NCI-H82 (cell line): ENCODE measurements around the gene PIP5K1C.

Experiments
- DNase-seq: peaks from one replicate; lab custom pipeline; 2025; lab: John Stamatoyannopoulos, UW

PIP5K1C gene

GRCh38 chr19:3700242-3701032, at the start of gene PIP5K1C:
Gene PIP5K1C, minus strand, starts transcription at chr19:3700468. Its CDS starts 78 bp downstream, at chr19:3700390.
- peak; percentile 85 for DNase-seq

GRCh38 chr19:3748965-3749364, 48.7 kb upstream of the PIP5K1C start:
- peak; percentile 15 for DNase-seq

DNA sequence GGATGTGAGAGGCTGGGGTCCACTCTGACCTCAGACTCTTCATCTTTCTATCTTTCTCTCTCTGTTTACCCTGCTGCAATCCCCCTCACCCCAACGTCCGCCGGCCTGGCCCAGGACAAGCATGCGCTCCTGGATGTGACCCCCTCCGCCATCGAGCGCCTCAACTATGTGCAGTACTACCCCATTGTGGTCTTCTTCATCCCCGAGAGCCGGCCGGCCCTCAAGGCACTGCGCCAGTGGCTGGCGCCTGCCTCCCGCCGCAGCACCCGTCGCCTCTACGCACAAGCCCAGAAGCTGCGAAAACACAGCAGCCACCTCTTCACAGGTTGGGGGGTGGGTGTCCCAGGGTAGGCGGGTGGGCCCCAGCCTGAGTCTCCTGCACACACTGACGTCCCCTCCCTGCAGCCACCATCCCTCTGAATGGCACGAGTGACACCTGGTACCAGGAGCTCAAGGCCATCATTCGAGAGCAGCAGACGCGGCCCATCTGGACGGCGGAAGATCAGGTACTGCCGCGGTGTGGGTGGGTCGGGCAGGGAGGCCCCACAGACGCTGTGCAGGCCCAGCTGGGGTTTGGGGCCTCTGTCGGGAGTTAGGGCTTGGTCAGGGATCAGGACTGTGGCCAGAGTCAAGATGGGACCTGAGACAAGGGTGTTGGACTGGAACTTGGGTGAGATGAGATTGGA, 46.2 kb upstream of the PIP5K1C start:
- peak; percentile 19 for DNase-seq

DNA sequence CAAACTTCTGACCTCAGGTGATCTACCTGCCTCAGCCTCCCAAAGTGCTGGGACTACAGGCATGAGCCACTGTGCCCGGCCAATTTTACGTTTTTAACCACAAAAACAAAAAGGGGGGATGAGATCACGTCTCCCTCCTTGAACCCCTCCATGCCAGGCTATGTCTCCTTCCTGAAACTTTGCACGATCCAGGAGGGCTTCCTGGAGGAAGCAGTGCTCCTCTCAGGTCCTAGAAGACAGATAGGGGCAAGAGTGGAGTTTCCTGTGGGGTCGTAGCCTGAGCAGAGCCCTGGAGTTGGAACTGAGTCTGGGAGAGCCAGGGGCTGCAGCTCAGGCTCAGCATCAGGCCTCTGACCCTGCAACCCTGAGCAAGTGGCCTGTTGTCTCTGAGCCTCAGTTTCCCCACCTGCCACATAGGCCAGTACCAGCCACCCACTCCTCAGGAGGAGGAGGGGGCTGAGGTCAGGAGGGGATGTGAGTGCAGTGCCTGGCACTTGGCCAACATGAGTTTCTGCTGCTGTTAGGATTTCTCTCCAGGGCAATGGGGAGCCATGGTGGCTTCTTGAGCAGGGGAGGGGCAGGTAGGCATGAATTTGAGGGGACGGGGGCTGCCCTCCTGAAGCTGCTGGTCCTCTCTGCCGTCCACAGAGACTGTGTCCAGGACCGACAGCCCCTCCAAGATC, 45.2 kb upstream of the PIP5K1C start:
- no peak for DNase-seq

DNA sequence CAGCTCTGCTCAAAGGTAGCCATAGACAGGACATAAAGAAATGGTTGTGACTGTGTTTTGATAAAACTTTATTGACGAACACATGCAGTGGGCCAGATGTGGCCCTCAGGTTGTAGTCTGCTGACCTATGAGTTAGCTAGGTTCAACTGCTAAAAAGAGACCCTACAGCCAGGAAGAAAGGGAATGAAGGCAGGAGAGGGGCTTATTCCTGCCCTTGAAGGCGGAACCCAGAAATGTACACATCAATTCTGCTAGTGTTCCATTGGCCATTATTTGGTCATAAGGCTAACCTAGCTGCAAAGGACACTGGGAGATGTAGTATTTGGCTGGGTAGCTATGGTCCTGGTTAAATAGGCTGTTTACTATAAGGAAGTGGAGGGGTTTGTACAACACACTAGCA, 43.2 kb upstream of the PIP5K1C start:
- DNase-seq = peak; percentile 64

DNA sequence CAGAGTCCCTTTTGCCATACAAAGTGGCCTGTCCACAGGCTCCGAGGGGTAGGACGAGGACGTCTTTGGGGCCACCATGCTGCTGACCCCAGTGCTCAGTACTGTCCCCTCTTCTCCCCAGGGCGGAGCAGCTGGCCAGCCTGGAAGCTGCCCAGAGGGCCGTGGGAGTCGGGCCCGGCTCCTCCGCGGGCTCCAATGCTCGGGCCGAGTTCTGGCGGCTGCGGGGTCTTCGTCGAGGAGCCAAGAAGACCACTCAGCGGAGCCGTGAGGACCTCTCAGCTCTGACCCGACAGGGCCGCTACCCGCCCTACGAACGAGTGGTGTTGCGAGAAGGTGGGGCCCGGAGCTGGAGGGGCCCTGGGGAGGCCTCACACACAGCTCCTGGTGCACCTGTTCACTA, 40.2 kb upstream of the PIP5K1C start:
- no peak for DNase-seq

GRCh38 chr19:3738477-3739220, 38.4 kb upstream of the PIP5K1C start:
- no peak for DNase-seq

GRCh38 chr19:3737487-3738205, 37.4 kb upstream of the PIP5K1C start:
- no peak for DNase-seq

DNA sequence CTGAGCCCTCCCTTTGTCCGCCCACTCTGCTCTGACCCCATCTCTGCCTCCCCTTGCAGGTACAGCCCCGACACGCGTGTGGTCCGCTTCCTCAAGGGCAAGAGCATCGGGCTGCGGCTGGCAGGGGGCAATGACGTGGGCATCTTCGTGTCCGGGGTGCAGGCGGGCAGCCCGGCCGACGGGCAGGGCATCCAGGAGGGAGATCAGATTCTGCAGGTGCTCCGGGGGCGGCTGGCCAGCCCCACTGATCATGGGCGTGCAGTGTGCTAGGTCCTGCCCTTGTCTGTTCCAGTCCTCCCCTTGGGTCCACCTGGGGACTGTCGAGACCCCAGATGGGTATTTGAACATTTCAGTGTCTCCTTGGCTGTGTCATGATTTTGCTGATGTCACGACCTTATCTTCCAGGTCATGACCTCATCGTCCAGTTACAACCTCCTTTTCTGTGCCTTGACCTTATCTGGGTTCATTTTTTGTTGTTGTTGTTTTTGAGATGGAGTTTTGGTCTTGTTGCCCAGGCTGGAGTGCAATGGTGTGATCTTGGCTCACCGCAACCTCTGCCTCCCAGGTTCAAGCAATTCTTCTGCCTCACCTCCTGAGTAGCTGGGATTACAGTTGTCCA, 35.9 kb upstream of the PIP5K1C start:
- DNase-seq = no peak

DNA sequence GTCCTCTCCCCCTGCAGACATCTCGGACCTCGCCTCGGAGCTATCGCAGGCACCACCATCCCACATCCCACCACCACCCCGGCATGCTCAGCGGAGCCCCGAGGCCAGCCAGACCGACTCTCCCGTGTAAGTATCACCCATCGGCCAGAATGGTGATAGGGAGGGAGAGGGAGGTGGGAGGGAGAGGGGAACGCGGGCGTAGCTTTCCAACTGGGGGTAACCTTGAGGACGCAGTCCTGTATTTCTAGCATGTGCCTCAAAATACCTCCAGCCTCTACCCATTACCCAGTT, 34.0 kb upstream of the PIP5K1C start:
- no peak for DNase-seq

DNA sequence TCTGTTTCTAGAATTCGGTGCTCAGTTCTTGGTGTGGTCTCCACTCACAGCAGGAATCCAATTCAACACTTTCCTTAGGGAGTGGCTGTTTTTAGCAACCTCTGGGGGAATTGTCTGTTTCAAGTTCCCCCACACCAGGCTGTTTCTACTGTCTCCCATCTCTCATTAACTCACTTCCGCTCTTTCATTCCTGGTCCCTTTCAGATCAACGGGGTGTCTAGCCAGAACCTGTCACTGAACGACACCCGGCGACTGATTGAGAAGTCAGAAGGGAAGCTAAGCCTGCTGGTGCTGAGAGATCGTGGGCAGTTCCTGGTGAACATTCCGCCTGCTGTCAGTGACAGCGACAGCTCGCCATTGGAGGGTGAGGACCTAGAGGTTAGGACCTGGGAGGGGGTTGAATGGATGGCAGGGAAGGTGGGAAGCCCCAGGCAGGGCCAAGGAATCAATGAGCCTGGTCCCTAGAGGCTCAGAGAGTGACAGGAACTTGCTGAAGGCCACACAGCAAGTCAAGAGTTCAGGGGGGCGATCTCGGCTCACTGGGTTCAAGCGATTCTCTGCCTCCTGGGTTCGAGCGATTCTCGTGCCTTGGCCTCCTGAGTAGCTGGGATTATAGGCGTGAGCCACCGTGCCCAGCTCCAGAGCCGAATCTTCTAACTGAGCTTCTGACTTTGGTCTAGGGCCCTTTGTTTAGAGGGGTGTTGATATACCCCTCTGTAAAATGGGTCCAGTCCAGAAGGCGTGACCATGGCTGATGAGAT, 33.5 kb upstream of the PIP5K1C start:
- no peak for DNase-seq

DNA sequence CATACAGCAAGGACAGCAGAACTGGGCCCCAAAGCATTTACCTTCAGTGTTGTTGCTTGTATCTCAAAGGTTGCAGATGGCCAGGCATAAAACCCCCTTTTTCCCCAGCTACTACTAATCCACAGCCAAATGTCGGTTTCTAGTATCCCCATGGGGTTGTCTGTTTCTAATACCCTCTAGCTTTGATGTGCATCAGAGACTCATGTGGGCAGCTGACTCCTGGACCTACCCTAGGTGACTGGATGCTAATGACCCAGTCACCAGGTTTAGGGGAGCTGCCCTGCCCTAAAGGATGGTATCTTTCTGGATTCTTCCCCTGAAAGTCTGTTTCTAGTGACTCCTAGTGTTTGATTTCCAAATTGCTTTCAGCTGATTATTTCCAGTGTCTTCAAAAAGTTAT, 31.8 kb upstream of the PIP5K1C start:
- no peak for DNase-seq

DNA sequence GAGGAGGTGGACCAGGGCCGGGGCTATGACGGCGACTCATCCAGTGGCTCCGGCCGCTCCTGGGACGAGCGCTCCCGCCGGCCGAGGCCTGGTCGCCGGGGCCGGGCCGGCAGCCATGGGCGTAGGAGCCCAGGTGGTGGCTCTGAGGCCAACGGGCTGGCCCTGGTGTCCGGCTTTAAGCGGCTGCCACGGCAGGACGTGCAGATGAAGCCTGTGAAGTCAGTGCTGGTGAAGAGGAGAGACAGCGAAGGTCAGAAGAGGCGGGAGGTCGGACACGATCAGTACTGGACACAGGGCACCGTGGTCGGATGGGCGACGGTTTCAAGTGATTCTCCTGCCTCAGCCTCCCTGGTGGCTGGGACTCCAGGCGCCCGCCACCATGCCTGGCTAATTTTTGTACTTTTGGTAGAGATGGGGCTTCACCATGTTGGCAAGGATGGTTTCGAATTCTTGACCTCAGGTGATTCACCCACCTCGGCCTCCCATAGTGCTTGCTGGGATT, 30.2 kb upstream of the PIP5K1C start:
- no peak for DNase-seq

- DNase-seq = peak; percentile 29
These were observed 25.5 kb upstream of the PIP5K1C start for GRCh38 chr19:3725640-3726310.

DNA sequence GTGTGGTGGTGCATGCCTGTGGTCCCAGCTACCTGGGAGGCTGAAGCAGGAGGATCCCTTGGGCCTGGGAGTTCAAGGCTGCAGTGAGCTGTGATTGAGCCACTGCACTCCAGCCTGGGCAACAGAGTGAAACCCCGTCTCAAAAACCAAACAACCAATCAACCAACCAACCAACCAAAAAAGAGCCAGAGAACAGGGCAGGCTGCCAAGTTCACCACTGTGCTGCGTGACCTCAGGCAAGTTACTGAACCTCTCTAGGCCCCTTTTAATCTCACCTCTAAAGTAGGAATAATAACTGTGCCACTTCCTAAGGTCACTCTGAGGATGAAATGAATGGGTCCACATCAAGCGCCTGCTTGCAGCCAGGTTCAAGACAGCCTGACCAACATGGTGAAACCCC, 24.9 kb upstream of the PIP5K1C start:
- no peak for DNase-seq

- peak; percentile 86 for DNase-seq
These were observed 23.6 kb upstream of the PIP5K1C start for GRCh38 chr19:3723883-3724282.

DNA sequence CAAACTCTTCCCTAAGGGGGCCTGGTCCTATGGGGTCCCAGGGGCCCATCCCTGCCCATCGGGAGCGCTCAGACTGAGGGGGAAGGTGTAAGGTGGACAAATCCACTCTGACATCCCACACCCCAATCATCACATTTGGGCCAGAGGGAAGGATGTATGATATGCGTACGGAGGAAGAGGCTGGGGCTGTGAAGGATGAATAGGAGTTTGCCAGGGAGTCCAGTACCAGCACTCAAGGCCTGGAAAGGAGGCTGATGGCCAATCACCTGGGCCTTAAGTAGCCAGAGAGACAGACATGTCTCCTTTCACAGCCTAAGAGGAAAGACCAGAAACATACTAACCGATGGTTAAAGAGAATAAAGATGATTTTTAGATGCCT, 22.8 kb upstream of the PIP5K1C start:
- DNase-seq = no peak

GRCh38 chr19:3722443-3723109, 22.3 kb upstream of the PIP5K1C start:
- no peak for DNase-seq

DNA sequence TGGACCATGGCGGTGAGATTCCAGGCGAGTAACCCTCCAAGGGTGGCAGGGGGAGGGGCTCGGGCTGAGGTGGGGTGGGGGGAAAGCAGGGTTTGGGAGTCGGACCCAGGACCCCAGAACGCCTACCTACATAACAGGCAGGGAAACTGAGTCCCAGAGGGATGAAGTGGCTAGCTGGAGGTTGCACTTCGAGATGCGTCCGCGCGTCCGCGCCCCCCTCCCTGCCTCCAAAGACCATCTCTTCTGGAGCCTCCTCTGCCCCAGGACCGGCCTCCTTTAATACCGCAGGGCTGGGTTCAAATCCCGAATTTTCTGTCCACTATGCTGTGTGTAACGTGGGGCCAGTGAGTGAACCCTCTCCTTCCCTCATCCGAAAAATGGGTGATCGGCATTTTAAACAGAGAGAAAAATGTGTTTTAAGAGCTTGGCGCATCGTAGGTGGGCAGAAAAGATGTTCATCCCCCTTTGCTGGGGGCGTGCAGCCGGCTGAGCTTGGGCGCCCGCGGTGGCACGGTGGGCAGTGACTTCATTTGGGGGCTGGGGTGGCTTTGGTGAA, 21.7 kb upstream of the PIP5K1C start:
- no peak for DNase-seq
